Fibroblast of lung (primary cell): ENCODE results near the gene RPS6KA2. TPM values are rescaled to one million over a fixed set of nuclear protein-coding genes. Genes with fewer than 3 reads are reported as not detected.

ENCODE experiments used
- DNase-seq, 2 donors: peaks; one replicate each; pipeline versions ENCODE4 v3.0.0 to v3.0.0-alpha.2; 2010; ENCODE audit warnings: low read depth in 2 of 2
- H2AFZ ChIP-seq: 2 replicates; pipeline ENCODE4 v1.5.1; 2012; ENCODE audit warnings: low read length, control low read depth, inconsistent platforms
- H3K27ac ChIP-seq: 2 replicates; pipeline ENCODE4 v1.5.1; 2011; ENCODE audit warnings: low read length, control low read depth; ENCODE audit not compliant: insufficient read depth
- H3K27me3 ChIP-seq: 2 replicates; pipeline ENCODE4 v1.5.1; 2011; ENCODE audit warnings: mild to moderate bottlenecking, low read length; ENCODE audit not compliant: control insufficient read depth, insufficient read depth
- H3K36me3 ChIP-seq: 2 replicates; pipeline ENCODE4 v1.5.1; 2011; ENCODE audit warnings: low read length; ENCODE audit not compliant: control insufficient read depth, insufficient read depth
- H3K4me1 ChIP-seq: 2 replicates; pipeline ENCODE4 v1.5.1; 2011; ENCODE audit warnings: low read length; ENCODE audit not compliant: control insufficient read depth, insufficient read depth; ENCODE audit errors: extremely low read depth
- H3K4me2 ChIP-seq: 2 replicates; pipeline ENCODE4 v1.5.1; 2011; ENCODE audit warnings: low read length, control low read depth; ENCODE audit not compliant: insufficient read depth; ENCODE audit errors: extremely low read depth
- H3K4me3 ChIP-seq, 4 experiments: fragments of 200-600 bp in 1 of 4; sonication (generic) in 1 of 4; replicated peaks in 1 of 4; 2 replicates each; pipeline ENCODE4 v1.5.1; 2011 to 2016; ENCODE audit warnings: low read length in 4 of 4, low read depth in 3 of 4, mild to moderate bottlenecking in 3 of 4, control low read depth in 2 of 4, inconsistent platforms in 1 of 4, mixed read lengths in 1 of 4; ENCODE audit not compliant: insufficient read depth in 1 of 4; ENCODE audit errors: control extremely low read depth in 1 of 4
- H3K79me2 ChIP-seq: 2 replicates; pipeline ENCODE4 v1.5.1; 2012; ENCODE audit warnings: mild to moderate bottlenecking, low read length, inconsistent platforms; ENCODE audit not compliant: control insufficient read depth, insufficient read depth
- H3K9ac ChIP-seq: 2 replicates; pipeline ENCODE4 v1.5.1; 2011; ENCODE audit warnings: mild to moderate bottlenecking, low read length, control low read depth; ENCODE audit not compliant: insufficient read depth
- H3K9me3 ChIP-seq: 2 replicates; pipeline ENCODE4 v1.5.1; 2012; ENCODE audit warnings: low read depth, low read length; ENCODE audit not compliant: control insufficient read depth, insufficient read depth
- H4K20me1 ChIP-seq: 2 replicates; pipeline ENCODE4 v1.5.1; 2011; ENCODE audit warnings: low read length; ENCODE audit not compliant: control insufficient read depth, insufficient read depth; ENCODE audit errors: extremely low read depth
- CTCF ChIP-seq, 2 donors: IDR thresholded peaks in 1 of 2; conservative IDR thresholded peaks in 1 of 2; 1 replicate in 1 of 2; 2 replicates in 1 of 2; pipeline ENCODE4 v1.5.1; 2011 to 2012; ENCODE audit warnings: low read length in 2 of 2, control low read depth in 1 of 2, inconsistent platforms in 1 of 2, low read depth in 1 of 2, mild to moderate bottlenecking in 1 of 2
- EZH2 ChIP-seq: IDR thresholded peaks from 2 replicates; pipeline ENCODE4 v1.5.1; 2012; ENCODE audit warnings: low read length, control low read depth, mild to moderate bottlenecking; ENCODE audit errors: missing control alignments
- polyA plus RNA-seq, 2 donors: library from polyadenylated mRNA; depleted of rRNA in 1 of 2; stranded (reverse) in 1 of 2; unstranded in 1 of 2; fragments of >200 nt; gene quantifications; 2 replicates each; pipeline ENCODE4 v1.2.1, GENCODE V29; 2011 to 2012; ENCODE audit warnings: missing spikeins in 1 of 2
- total RNA-seq: library from RNA; depleted of rRNA; stranded (reverse); fragments of >200 nt; gene quantifications from 2 replicates; pipeline ENCODE4 v1.2.1, GENCODE V29; 2014

Gene RPS6KA2
- total and polyA plus RNA-seq, 2 donors (not counting 1 experiment from before 2014, with no cell fraction given) = 66.8 to 116 TPM

DNA sequence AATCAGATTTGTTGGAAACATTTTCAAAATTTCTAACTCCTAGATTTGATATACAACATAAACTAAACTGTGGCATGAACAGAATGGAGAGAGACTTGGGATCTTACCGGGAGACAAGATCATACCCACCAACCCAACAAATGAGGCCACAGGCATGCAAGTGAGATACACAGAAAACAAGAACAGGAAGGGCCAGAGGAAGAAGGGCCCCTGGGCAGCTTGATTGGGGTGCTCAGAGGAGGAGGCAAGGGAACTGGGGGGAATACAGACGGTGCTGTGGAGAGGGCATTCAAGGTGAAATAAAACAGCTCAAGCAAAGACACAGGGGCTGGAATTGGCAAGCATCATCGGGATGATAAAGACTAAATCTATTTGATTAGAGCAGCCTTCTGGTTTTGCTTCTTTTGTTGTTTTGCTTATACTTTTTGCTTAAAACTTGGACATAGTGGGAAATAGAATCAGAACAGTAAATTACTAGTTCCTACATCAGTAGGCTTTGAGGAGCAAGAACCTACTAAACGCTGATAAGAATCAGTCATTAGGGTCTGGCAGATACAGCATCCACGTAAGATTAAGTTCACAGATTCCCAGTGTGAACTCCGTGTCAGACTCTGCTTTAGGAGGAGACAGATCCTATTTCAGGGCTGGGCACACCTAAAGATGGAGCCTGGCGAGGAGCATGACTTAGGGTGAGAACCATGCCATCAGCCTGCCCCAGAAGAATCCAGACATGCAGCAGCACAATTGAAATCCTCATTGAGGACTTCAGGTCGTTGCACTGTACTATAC lies 37.1 kb downstream of the RPS6KA2 start:
- no peak overlapping the region for H3K27ac ChIP-seq

GRCh38 chr6:166589337-166589731 lies 37.7 kb downstream of the RPS6KA2 start:
- no peak overlapping the region for H3K4me2 ChIP-seq
- peaks cover 20% of the 10 kb centered on the region for H3K79me2 ChIP-seq
- TF ChIP-seq EZH2 (no peak), CTCF (conservative IDR thresholded peaks at IDR 0.05 in 1 of 2, IDR thresholded peaks at IDR 0.05 in 1 of 2; ENCODE audit: low read depth in 1 of 2, low read length in 2 of 2) (no peak)
- H2AFZ ChIP-seq = no peak overlapping the region
- no peaks in the 10 kb centered on the region for H3K27me3 ChIP-seq
- no peaks in the 10 kb centered on the region for H3K36me3 ChIP-seq
- H3K27ac ChIP-seq = no peak overlapping the region
- no peaks in the 10 kb centered on the region for H4K20me1 ChIP-seq
- DNase-seq = no peak
- no peak overlapping the region for H3K9ac ChIP-seq
- no peaks in the 10 kb centered on the region for H3K9me3 ChIP-seq
- H3K4me1 ChIP-seq = peaks cover 6% of the 10 kb centered on the region
- H3K4me3 ChIP-seq = no peak overlapping the region

More for the DNA sequence above, 37.1 kb downstream of the RPS6KA2 start:
- no peaks in the 10 kb centered on the region for H3K27me3 ChIP-seq
- no peaks in the 10 kb centered on the region for H4K20me1 ChIP-seq
- H3K9ac ChIP-seq = no peak overlapping the region
- peak in 1 of 2 donors; percentile 33 for DNase-seq
- no peaks in the 10 kb centered on the region for H3K36me3 ChIP-seq
- H2AFZ ChIP-seq = no peak overlapping the region
- H3K4me1 ChIP-seq = peaks cover 9% of the 10 kb centered on the region
- H3K4me3 ChIP-seq = no peak overlapping the region
- no peaks in the 10 kb centered on the region for H3K9me3 ChIP-seq
- H3K4me2 ChIP-seq = no peak overlapping the region
- peaks cover 20% of the 10 kb centered on the region for H3K79me2 ChIP-seq
- TF ChIP-seq CTCF (conservative IDR thresholded peaks at IDR 0.05 in 1 of 2, IDR thresholded peaks at IDR 0.05 in 1 of 2; ENCODE audit: low read depth in 1 of 2, low read length in 2 of 2) (no peak), EZH2 (no peak)

DNA sequence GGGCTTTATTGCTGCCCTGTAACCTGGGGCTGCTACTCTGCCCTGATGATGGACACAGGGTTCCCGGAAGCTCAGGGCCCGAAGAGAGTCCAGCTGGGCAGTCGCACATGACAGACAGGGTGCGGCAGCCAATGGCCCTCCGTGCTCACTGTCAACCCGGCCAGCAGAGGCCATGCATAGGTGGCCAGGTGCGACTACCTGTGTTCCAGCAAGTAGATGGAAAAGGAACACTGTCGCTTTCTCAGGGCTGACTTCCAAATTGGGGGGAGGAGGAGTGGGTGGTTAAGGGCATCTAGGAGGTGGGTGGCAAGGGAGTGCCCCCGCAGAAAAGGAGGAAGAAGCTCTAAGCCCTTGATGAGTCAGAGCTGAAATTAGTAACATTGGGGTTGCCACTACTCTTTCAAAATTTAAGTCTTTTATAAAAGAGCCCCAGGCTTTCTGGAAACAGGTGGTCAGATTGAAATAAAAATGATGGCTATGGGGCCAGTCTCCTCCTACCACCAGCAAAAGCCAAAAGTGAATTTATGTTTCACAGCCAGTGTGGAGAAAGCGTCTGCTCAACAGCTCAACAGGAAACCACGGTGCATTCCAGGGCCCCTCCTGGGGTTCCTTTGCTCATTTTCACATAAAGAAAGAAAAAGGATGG lies 38.2 kb downstream of the RPS6KA2 start:
- Histone ChIP-seq H4K20me1 (no peaks in the 10 kb centered on the region), H2AFZ (no peak overlapping the region), H3K79me2 (peaks cover 19% of the 10 kb centered on the region), H3K27ac (no peak overlapping the region), H3K9me3 (no peaks in the 10 kb centered on the region), H3K4me3 (no peak overlapping the region), H3K27me3 (no peaks in the 10 kb centered on the region), H3K9ac (no peak overlapping the region), H3K36me3 (no peaks in the 10 kb centered on the region), H3K4me1 (peaks cover 6% of the 10 kb centered on the region), H3K4me2 (no peak overlapping the region)
- peak in 1 of 2 donors; percentile 85 for DNase-seq
- no peak for TF ChIP-seq EZH2
- no peak for TF ChIP-seq CTCF (conservative IDR thresholded peaks at IDR 0.05 in 1 of 2, IDR thresholded peaks at IDR 0.05 in 1 of 2; ENCODE audit: low read depth in 1 of 2, low read length in 2 of 2)
